A549 (cell line): ENCODE measurements around the gene TEKT3. TPM values are rescaled to one million over a fixed set of nuclear protein-coding genes. Genes with fewer than 3 reads are reported as not detected.

ENCODE experiments used
- ATAC-seq, 2 experiments: fragments of 200-7000 bp in 1 of 2; fragments of >200 bp in 1 of 2; cut with Nextera tagmentation in 1 of 2; cut with Tn5 transposase in 1 of 2; 3 replicates each; pipeline versions ENCODE4 v1.8.0 to v1.9.1; 2018 to 2020; ENCODE audit warnings: mild to moderate bottlenecking in 1 of 2, moderate library complexity in 1 of 2
- CTCF ChIA-PET: fragments of 300-600 bp; sonication (Branson Sonifier 250); formaldehyde crosslinking; extraction: SDS; loops from one replicate; lab custom pipeline; 2021; ENCODE audit warnings: antibody characterized with exemption, inconsistent platforms; lab: Yijun Ruan, JAX
- POLR2A ChIA-PET: fragments of 350-600 bp; formaldehyde crosslinking; extraction: SDS; loops from one replicate; lab custom pipeline; 2021; ENCODE audit warnings: antibody characterized with exemption, inconsistent platforms; lab: Yijun Ruan, JAX
- DNase-seq, 2 experiments: peaks; one replicate each; pipeline versions ENCODE4 v3.0.0 to v3.0.0-alpha.2; 2011 to 2016; ENCODE audit warnings: low read depth in 1 of 2, low spot score in 1 of 2
- FAIRE-seq: peaks from 2 replicates; lab custom pipeline; 2011; peaks lifted over from hg19 to GRCh38; lab: Jason Lieb, UNC
- H3K27ac ChIP-seq, 2 experiments: fragments of >200 bp; sonication (Bioruptor Twin); formaldehyde crosslinking; 3 replicates each; pipeline ENCODE4 v1.5.1; 2016 to 2017
- H3K4me1 ChIP-seq: fragments of >200 bp; sonication (Bioruptor Twin); formaldehyde crosslinking; 3 replicates; pipeline ENCODE4 v1.6.1; 2016
- H3K4me2 ChIP-seq: fragments of >200 bp; sonication (Bioruptor Twin); formaldehyde crosslinking; 3 replicates; pipeline ENCODE4 v1.6.1; 2016
- H3K4me3 ChIP-seq: fragments of >200 bp; sonication (Bioruptor Twin); formaldehyde crosslinking; 3 replicates; pipeline ENCODE4 v1.5.1; 2016
- H3K9me3 ChIP-seq: fragments of >200 bp; sonication (Bioruptor Twin); formaldehyde crosslinking; 3 replicates; pipeline ENCODE4 v1.6.1; 2016
- CBX2 ChIP-seq: fragments of 200-600 bp; sonication (generic); IDR thresholded peaks from 2 replicates; pipeline ENCODE4 v1.6.1; 2016; ENCODE audit warnings: low read depth, mild to moderate bottlenecking, borderline replicate concordance
- CBX8 ChIP-seq: fragments of 200-600 bp; sonication (generic); IDR thresholded peaks from 2 replicates; pipeline ENCODE4 v1.6.1; 2016
- CEBPB ChIP-seq, 2 experiments: fragments of >200 bp in 1 of 2; sonication (Bioruptor Twin) in 1 of 2; formaldehyde crosslinking in 1 of 2; IDR thresholded peaks; 2 replicates each; pipeline ENCODE4 v1.6.1; 2012 to 2016
- CHD2 ChIP-seq: fragments of 150-350 bp; IDR thresholded peaks from 2 replicates; pipeline ENCODE4 v1.6.1; 2014; ENCODE audit warnings: low read length; ENCODE audit not compliant: partially characterized antibody
- CTCF ChIP-seq: fragments of >200 bp; sonication (Bioruptor Twin); formaldehyde crosslinking; IDR thresholded peaks from 3 replicates; pipeline ENCODE4 v1.5.1; 2016
- EHMT2 ChIP-seq: fragments of 200-600 bp; sonication (generic); IDR thresholded peaks from 2 replicates; pipeline ENCODE4 v1.6.1; 2016; ENCODE audit warnings: antibody characterized with exemption, low read depth, mild to moderate bottlenecking, moderate library complexity
- ELK1 ChIP-seq: fragments of 150-350 bp; IDR thresholded peaks from 2 replicates; pipeline ENCODE4 v1.6.1; 2014; ENCODE audit warnings: low read depth, mild to moderate bottlenecking, low read length
- FOSB ChIP-seq: fragments of 250-450 bp; sonication (Bioruptor Pico); IDR thresholded peaks from 2 replicates; pipeline ENCODE4 v1.5.0; 2020; ENCODE audit warnings: mild to moderate bottlenecking, moderate library complexity
- FOSL2 ChIP-seq, 2 experiments: fragments of 450-650 bp in 1 of 2; fragments of >200 bp in 1 of 2; sonication (Bioruptor Twin) in 1 of 2; formaldehyde crosslinking; IDR thresholded peaks; 2 replicates each; pipeline versions ENCODE4 v1.5.0 to v1.6.1; 2016 to 2020; ENCODE audit warnings: mild to moderate bottlenecking in 1 of 2, moderate library complexity in 1 of 2
- FOXS1 ChIP-seq: fragments of 250-450 bp; sonication (Bioruptor Pico); IDR thresholded peaks from 2 replicates; pipeline ENCODE4 v1.5.0; 2020; ENCODE audit warnings: mild to moderate bottlenecking, moderate library complexity
- GATA3 ChIP-seq: IDR thresholded peaks from 2 replicates; pipeline ENCODE4 v1.6.1; 2012; ENCODE audit warnings: borderline replicate concordance
- HES2 ChIP-seq: fragments of >200 bp; sonication (Bioruptor Twin); formaldehyde crosslinking; IDR thresholded peaks from 2 replicates; pipeline ENCODE4 v1.6.1; 2016
- HOXB5 ChIP-seq: fragments of 250-450 bp; sonication (Bioruptor Pico); IDR thresholded peaks from 2 replicates; pipeline ENCODE4 v1.5.0; 2020; ENCODE audit warnings: mild to moderate bottlenecking, moderate library complexity
- JUN ChIP-seq, 2 experiments: fragments of >200 bp; sonication (Bioruptor Twin); formaldehyde crosslinking; IDR thresholded peaks; 2 replicates in 1 of 2; 3 replicates in 1 of 2; pipeline ENCODE4 v1.6.1; 2016 to 2017
- MAFK ChIP-seq: fragments of 450-650 bp; IDR thresholded peaks from 2 replicates; pipeline ENCODE4 v1.6.1; 2014; ENCODE audit not compliant: partially characterized antibody
- MAX ChIP-seq: IDR thresholded peaks from 2 replicates; pipeline ENCODE4 v1.6.1; 2012
- MYC ChIP-seq: IDR thresholded peaks from 2 replicates; pipeline ENCODE4 v1.6.1; 2012; ENCODE audit warnings: mild to moderate bottlenecking, inconsistent platforms, low read length, improper control_type of control experiment, borderline replicate concordance
- NFE2L2 ChIP-seq: fragments of 150-350 bp; conservative IDR thresholded peaks from 2 replicates; pipeline ENCODE4 v1.6.1; 2014; ENCODE audit warnings: low read length
- NPAS2 ChIP-seq: fragments of 250-450 bp; sonication (Bioruptor Pico); IDR thresholded peaks from 2 replicates; pipeline ENCODE4 v1.8.0; 2022; ENCODE audit warnings: mild to moderate bottlenecking, moderate library complexity, borderline replicate concordance
- NR3C1 ChIP-seq: fragments of >200 bp; sonication (Bioruptor Twin); formaldehyde crosslinking; IDR thresholded peaks from 3 replicates; pipeline ENCODE4 v1.6.1; 2017
- PBX3 ChIP-seq: IDR thresholded peaks from 2 replicates; pipeline ENCODE4 v1.6.1; 2012
- POLR2A ChIP-seq: IDR thresholded peaks from 2 replicates; pipeline ENCODE4 v1.6.1; 2012; ENCODE audit warnings: mild to moderate bottlenecking, low read length
- POLR2AphosphoS2 ChIP-seq: conservative IDR thresholded peaks from 2 replicates; pipeline ENCODE4 v1.6.1; 2012; ENCODE audit warnings: low read length, improper control_type of control experiment, inconsistent platforms
- RCOR1 ChIP-seq: fragments of 150-350 bp; IDR thresholded peaks from 2 replicates; pipeline ENCODE4 v1.6.1; 2014; ENCODE audit warnings: antibody characterized with exemption, low read length, low read depth
- RFX5 ChIP-seq: fragments of 450-650 bp; IDR thresholded peaks from 2 replicates; pipeline ENCODE4 v1.7.1; 2014; ENCODE audit warnings: antibody characterized with exemption, mild to moderate bottlenecking, moderate library complexity
- USF2 ChIP-seq: fragments of 450-650 bp; IDR thresholded peaks from 2 replicates; pipeline ENCODE4 v1.6.1; 2014; ENCODE audit warnings: antibody characterized with exemption
- ZC3H11A ChIP-seq: fragments of 450-650 bp; IDR thresholded peaks from 2 replicates; pipeline ENCODE4 v1.6.1; 2014; ENCODE audit warnings: antibody characterized with exemption, mild to moderate bottlenecking
- ZNF302 ChIP-seq: fragments of 250-450 bp; sonication (Bioruptor Pico); IDR thresholded peaks from 2 replicates; pipeline ENCODE4 v1.9.0; 2021; ENCODE audit warnings: inconsistent platforms, mild to moderate bottlenecking, moderate library complexity
- ZSCAN20 ChIP-seq: fragments of 250-450 bp; sonication (Bioruptor Pico); IDR thresholded peaks from 2 replicates; pipeline ENCODE4 v1.8.0; 2022; ENCODE audit warnings: mild to moderate bottlenecking, moderate library complexity
- WGBS: methylation state at CpG from one replicate; pipeline ENCODE4 v1.1.6; 2017; ENCODE audit errors: missing lambda C conversion rate; 5-methylcytosine and 5-hydroxymethylcytosine counted together
- polyA plus RNA-seq, 4 experiments: library from polyadenylated mRNA; depleted of rRNA in 3 of 4; stranded (reverse); fragments of >200 nt; fragmentation: RNase III in 1 of 4; extraction: RNeasy Plus Mini Kit Qiagen cat#74134 plus additional on column Dnase treatment in 1 of 4; gene quantifications; 2 replicates in 3 of 4; 3 replicates in 1 of 4; pipeline ENCODE4 v1.2.3, GENCODE V29; 2011 to 2017

TEKT3 gene
- polyA plus RNA-seq, 2 of the 4 experiments (the other 2 are of a cell fraction) = 0.17 to 0.21 TPM

- H3K9me3 ChIP-seq = peaks cover 8% of the 10 kb centered on the region
- 0 out of 3 replicates have a peak overlapping the region, but pooled peaks have one; percentile 1 for H3K4me2 ChIP-seq
- POLR2A ChIA-PET = no interaction called here
- peak; percentile 28 for FAIRE-seq
- TF ChIP-seq HOXB5 (CRISPR knock-in tag) (no peak), FOSL2 (IDR thresholded peaks at IDR 0.05) (no peak), FOSL2 (CRISPR knock-in tag; IDR thresholded peaks at IDR 0.05) (no peak), RCOR1 (no peak), USF2 (no peak), ZSCAN20 (CRISPR knock-in tag) (no peak), NFE2L2 (no peak), MAX (no peak), ELK1 (no peak), CBX8 (no peak), JUN (IDR thresholded peaks at IDR 0.05) (no peak), NR3C1 (no peak), POLR2A (no peak), GATA3 (no peak), CBX2 (no peak)
- TF ChIP-seq, all 56 proteins: peak for 0
- ATAC-seq (peak in 1 of 2 experiments; percentile 22; a peak in 1 of 6 replicates), DNase-seq (no peak)
- no peak overlapping the region for H3K4me3 ChIP-seq
- H3K27ac ChIP-seq = no peak overlapping the region
- WGBS = 27% methylated on average over 2 of the region's 2 CpGs
- CTCF ChIA-PET = interaction anchor here (0.8 to 2.2 kb wide), 5 partner anchors 9 to 124 kb away, joined by 3 to 9 read pairs (median 4); no protein-coding TSS in a partner anchor
- peaks cover 13% of the 10 kb centered on the region; the same call in 2 of the 3 replicates for H3K4me1 ChIP-seq
Measured at GRCh38 chr17:15381707-15382106, 40.3 kb upstream of the TEKT3 start.

- peaks cover 13% of the 10 kb centered on the region; the same call in 2 of the 3 replicates for H3K4me1 ChIP-seq
- ATAC-seq = no peak
- TF ChIP-seq POLR2AphosphoS2 (no peak), CEBPB (IDR thresholded peaks at IDR 0.05) (no peak), MAX (no peak), PBX3 (no peak), NPAS2 (CRISPR knock-in tag) (no peak), CTCF (no peak), CHD2 (no peak), HOXB5 (CRISPR knock-in tag) (no peak), MAFK (no peak), POLR2A (no peak), EHMT2 (no peak), MYC (no peak), FOSB (CRISPR knock-in tag) (no peak), RFX5 (no peak), ZC3H11A (no peak), NFE2L2 (no peak), ZNF302 (CRISPR knock-in tag) (no peak), HES2 (no peak), FOXS1 (no peak)
- ChIA-PET CTCF (interaction anchor here (1.6 kb wide), 1 partner anchor 28 kb away, joined by 3 read pairs; no protein-coding TSS in a partner anchor), POLR2A (no interaction called here)
- 86% methylated on average over 4 of the region's 4 CpGs for WGBS
- H3K4me3 ChIP-seq = no peak overlapping the region
- no peak overlapping the region for H3K27ac ChIP-seq
- FAIRE-seq = no peak
- DNase-seq = no peak
- H3K9me3 ChIP-seq = no peaks in the 10 kb centered on the region
- H3K4me2 ChIP-seq = no peak overlapping the region
Measured at GRCh38 chr17:15380446-15380845, 39.0 kb upstream of the TEKT3 start.
